Motor neuron (in vitro differentiated cells): ENCODE results near the gene PLA1A. TPM values are rescaled to one million over a fixed set of nuclear protein-coding genes. Genes with fewer than 3 reads are reported as not detected.

Source experiments
- ATAC-seq, 8 experiments: fragments of 200-7000 bp; cut with Tn5 transposase; replicated peaks in 6 of 8; 2 replicates each; pipeline ENCODE4 v1.8.0; 2021; ENCODE audit warnings: mild to moderate bottlenecking in 8 of 8, moderate library complexity in 8 of 8
- H3K27ac ChIP-seq, 2 donors: fragments of 250-450 bp; sonication (Bioruptor Pico); 2 replicates each; pipeline ENCODE4 v1.9.0; 2021; ENCODE audit warnings: antibody characterized with exemption in 2 of 2, mild to moderate bottlenecking in 2 of 2, moderate library complexity in 1 of 2
- H3K4me1 ChIP-seq, 2 donors: fragments of 250-450 bp; sonication (Bioruptor Pico); replicated peaks in 1 of 2; 2 replicates each; pipeline ENCODE4 v1.6.1; 2021; ENCODE audit warnings: antibody characterized with exemption in 2 of 2, mild to moderate bottlenecking in 2 of 2, moderate library complexity in 1 of 2
- H3K4me3 ChIP-seq, 5 donors: fragments of 250-450 bp; sonication (Bioruptor Pico); 2 replicates each; pipeline ENCODE4 v1.9.0; 2021; ENCODE audit warnings: antibody characterized with exemption in 5 of 5, mild to moderate bottlenecking in 5 of 5, moderate library complexity in 4 of 5
- WGBS, 10 experiments: fragments of 450-650 bp; shearing (Covaris generic); methylation state at CpG; one replicate each; pipeline ENCODE4 v1.0.0; 2022; 5-methylcytosine and 5-hydroxymethylcytosine counted together
- in situ Hi-C, 9 experiments: fragments of 400-800 bp; cut with MboI; loops; one replicate each; pipeline ENCODE4 v1.15.0; 2021; ENCODE audit warnings: low sequenced_read_pairs in 9 of 9, low pct_unique_long_range_greater_than_20kb in 2 of 9; ENCODE audit not compliant: unreplicated experiment in 9 of 9
- total RNA-seq, 8 experiments: library from RNA; unstranded; fragments of 300-600 nt; gene quantifications; 2 replicates each; pipeline versions ENCODE4 v1.2.3 to v1.2.4, GENCODE V29; 2022

PLA1A gene
- total RNA-seq, 8 experiments from 2014 or later = 0.93 TPM; not detected in 7

DNA sequence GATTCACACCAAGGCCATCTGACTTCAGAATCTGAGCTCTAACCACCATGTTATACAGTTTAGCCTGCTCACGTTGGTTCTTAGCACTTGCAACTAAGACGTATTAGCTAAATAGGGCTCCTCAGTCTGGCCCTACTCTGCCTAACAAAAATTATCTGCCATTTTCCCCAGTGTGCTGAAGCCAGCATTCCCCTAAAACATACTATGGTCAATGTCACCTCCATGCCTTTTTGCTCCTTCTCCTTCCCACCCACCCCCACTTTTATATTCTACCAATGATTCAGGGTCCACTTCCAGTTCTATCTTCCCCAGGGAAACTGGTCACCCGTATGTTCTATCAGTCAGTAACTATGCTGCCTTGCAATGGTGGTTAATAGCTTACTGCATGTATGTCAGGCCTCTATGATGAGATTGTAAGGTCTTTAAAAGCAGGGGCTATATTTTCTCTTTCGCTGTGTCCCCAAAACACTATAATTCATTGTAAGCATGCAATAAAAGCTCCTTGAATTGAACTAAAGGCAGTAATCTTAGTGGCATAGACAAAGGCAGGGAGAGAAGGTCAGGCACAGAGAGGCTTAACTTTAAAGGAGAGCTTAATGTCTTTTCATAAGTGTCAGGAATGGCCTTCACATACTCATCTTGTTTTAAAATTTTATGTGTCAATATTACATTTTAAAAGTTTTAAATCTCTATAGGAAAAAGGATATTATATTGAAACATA is 39.4 kb downstream of the PLA1A start:
- Histone ChIP-seq H3K4me1 (peaks cover 10 to 11% of the 10 kb centered on the region in 2 donors), H3K27ac (no peak overlapping the region), H3K4me3 (no peak overlapping the region)
- WGBS, 10 experiments = 80 to 100% (median 98%) methylated on average over 1 to 4 of the region's 4 CpGs; no CpG with 5 or more reads in 2 of the 10 experiments
- in situ Hi-C loops = no loop called here
- ATAC-seq = no peak

DNA sequence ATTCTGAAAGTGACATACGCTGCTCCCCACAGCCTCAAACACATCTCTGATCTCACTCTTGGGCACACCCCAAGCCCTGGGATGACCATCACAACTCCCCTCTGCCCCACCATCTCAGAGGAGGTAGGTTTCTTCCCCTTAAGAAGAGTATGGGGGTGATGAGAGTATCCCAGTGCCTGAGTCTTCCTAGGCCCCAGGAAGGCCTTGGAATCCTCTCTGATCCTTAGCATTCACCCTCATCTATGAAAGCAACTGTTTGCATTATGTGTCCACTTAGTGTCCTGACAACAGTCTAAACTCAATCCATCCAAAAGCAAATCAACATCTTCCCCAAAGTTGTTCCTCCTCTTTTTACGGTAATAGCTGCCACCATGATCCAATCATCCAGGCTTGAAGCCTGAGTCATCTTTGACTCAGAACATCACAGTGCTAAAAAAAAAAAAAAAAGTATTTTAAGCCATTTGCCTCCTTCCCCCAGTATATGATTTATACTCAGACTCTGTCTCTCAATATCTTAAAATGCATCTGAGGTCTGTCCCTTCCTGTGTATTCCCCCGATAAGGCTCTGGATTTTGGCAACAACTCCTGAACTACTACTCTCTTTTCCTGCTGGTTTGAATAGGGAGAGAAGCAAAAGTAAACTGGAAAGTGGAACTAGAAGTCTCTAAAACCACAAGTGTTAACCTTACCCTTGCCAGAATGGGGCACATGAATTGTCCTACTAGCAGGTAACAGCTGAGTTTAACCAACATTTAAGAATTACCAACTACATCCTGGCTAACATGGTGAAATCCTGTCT is 40.2 kb downstream of the PLA1A start:
- peak in 7 of 8 experiments; percentile 6 to 89 (median 28) for ATAC-seq
- in situ Hi-C loops = no loop called here
- Histone ChIP-seq H3K4me3 (no peak overlapping the region), H3K27ac (peak overlapping the region in 1 of 2 donors; percentile 80), H3K4me1 (peaks cover 11 to 14% of the 10 kb centered on the region in 2 donors)
- WGBS, 10 experiments = 0 to 100% (median 87%) methylated on average over 1 to 3 of the region's 3 CpGs; no CpG with 5 or more reads in 4 of the 10 experiments

- H3K4me3 ChIP-seq = no peak overlapping the region
- in situ Hi-C loops = no loop called here
- no peak overlapping the region for H3K27ac ChIP-seq
- H3K4me1 ChIP-seq = peaks cover 11 to 20% of the 10 kb centered on the region in 2 donors
- ATAC-seq = no peak
- WGBS, 10 experiments = 60 to 100% (median 83%) methylated on average over 1 to 2 of the region's 2 CpGs; no CpG with 5 or more reads in 3 of the 10 experiments
Observed at GRCh38 chr3:119639494-119640350, 42.0 kb downstream of the PLA1A start.

- in situ Hi-C loops = no loop called here
- H3K4me3 ChIP-seq = no peak overlapping the region
- ATAC-seq = no peak
- H3K27ac ChIP-seq = no peak overlapping the region
- peaks cover 11 to 20% of the 10 kb centered on the region in 2 donors for H3K4me1 ChIP-seq
- 86 to 100% (median 100%) methylated on average over 1 to 2 of the region's 2 CpGs; no CpG with 5 or more reads in 3 of the 10 experiments for WGBS, 10 experiments
Observed at GRCh38 chr3:119641416-119641815, 43.7 kb downstream of the PLA1A start.

DNA sequence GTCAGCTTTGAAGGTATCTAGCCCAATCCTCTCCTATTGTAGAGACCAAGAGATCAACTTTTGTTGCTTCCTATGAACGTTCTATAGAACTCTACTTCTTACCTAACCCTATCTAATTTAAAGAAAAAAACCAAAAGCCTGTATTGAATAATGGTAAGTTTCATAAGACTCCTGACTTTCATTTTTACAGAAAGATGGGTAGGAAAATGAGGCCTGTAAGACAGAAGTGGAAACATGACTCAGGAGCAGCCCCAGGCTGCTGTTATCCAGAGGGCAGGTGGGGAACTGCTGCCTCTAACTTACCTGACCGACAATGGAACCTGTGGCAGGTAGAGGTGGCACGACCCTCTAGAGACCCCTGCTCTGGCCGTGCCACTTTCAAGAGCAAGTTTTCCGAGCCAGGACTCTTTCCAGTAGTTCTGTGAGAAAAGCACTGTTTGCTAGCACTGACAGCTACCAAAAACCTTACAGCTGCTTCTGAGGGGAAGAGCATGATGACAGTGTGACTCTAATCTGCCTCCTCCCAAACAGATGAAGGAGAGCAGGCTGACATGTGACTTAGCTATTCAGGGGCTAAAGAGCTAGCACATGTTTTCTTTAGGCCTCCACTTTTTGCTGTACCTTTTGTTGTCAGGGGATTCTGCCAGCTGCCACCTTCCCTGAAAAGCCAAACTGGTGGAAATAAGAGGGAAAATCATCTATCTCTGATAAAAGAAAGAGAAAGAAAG is 45.2 kb downstream of the PLA1A start:
- H3K27ac ChIP-seq = no peak overlapping the region
- in situ Hi-C loops = no loop called here
- no peak overlapping the region for H3K4me3 ChIP-seq
- ATAC-seq = peak in 4 of 8 experiments; percentile 2 to 21 (median 8)
- peaks cover 11 to 27% of the 10 kb centered on the region in 2 donors for H3K4me1 ChIP-seq
- 14 to 100% (median 69%) methylated on average over 1 to 2 of the region's 5 CpGs; no CpG with 5 or more reads in 1 of the 10 experiments for WGBS, 10 experiments

- no peak overlapping the region for H3K4me3 ChIP-seq
- ATAC-seq = peak in 4 of 8 experiments; percentile 11 to 48 (median 26)
- in situ Hi-C loops = no loop called here
- WGBS, 10 experiments = 50 to 100% (median 86%) methylated on average over 1 to 2 of the region's 2 CpGs; no CpG with 5 or more reads in 3 of the 10 experiments
- H3K27ac ChIP-seq = no peak overlapping the region
- H3K4me1 ChIP-seq = peaks cover 7 to 22% of the 10 kb centered on the region in 2 donors
Observed at GRCh38 chr3:119643528-119643927, 45.8 kb downstream of the PLA1A start.

GRCh38 chr3:119644481-119644880 is 46.8 kb downstream of the PLA1A start:
- no peak overlapping the region for H3K27ac ChIP-seq
- in situ Hi-C loops = no loop called here
- no peak overlapping the region for H3K4me3 ChIP-seq
- no peak for ATAC-seq
- WGBS, 10 experiments = 78 to 100% (median 100%) methylated on average over 1 of the region's 1 CpG; no CpG with 5 or more reads in 3 of the 10 experiments
- H3K4me1 ChIP-seq = peaks cover 0 to 17% of the 10 kb centered on the region in 2 donors

GRCh38 chr3:119645813-119646212 is 48.1 kb downstream of the PLA1A start:
- in situ Hi-C loops = no loop called here
- no peak for ATAC-seq
- no peak overlapping the region for H3K27ac ChIP-seq
- no peak overlapping the region for H3K4me3 ChIP-seq
- 40 to 100% (median 100%) methylated on average over 1 of the region's 1 CpG; no CpG with 5 or more reads in 3 of the 10 experiments for WGBS, 10 experiments
- H3K4me1 ChIP-seq = peaks cover 0 to 17% of the 10 kb centered on the region in 2 donors

GRCh38 chr3:119647171-119647570 is 49.5 kb downstream of the PLA1A start:
- peak in 5 of 8 experiments; percentile 38 to 87 (median 54) for ATAC-seq
- Histone ChIP-seq H3K27ac (no peak overlapping the region), H3K4me1 (peaks cover 0 to 17% of the 10 kb centered on the region in 2 donors), H3K4me3 (no peak overlapping the region)
- WGBS, 10 experiments = 67 to 100% (median 100%) methylated on average over 1 to 2 of the region's 2 CpGs; no CpG with 5 or more reads in 5 of the 10 experiments
- in situ Hi-C loops = no loop called here

DNA sequence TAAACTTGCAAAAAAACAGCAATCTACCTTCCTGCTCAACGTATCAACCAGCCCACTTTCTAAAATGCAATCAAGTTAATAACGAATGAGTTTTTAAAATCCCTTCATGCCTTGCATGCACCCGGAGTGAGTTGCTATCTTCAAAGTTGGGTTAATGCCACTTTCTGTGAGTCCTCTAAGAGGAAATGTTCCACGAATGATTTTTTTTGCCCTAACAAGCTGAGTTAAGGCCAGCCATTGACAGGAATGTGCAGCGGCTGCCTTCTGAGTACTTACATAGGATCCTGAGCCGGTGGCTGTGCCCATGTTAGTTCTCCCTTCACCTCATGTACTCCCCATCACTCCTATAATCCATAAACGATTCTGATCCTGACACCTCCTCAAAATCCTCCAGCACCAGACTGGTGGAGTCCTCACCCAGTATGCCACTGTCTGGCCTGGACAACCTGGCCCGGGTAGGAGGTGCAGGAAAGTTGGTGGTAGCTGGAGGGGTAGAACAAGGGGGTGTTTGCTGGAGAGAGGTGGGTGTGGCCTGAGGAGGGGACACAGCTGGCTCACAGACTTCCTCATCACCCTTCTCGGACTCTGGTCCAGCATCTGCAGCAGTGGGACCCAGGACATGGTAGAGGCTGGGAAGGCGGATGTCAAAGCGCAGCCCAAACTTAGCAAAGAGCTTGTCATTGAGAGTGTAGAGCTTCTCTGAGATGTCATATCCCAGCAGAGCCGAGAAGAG is 50.3 kb downstream of the PLA1A start:
- Histone ChIP-seq H3K4me1 (peaks cover 0 to 11% of the 10 kb centered on the region in 2 donors), H3K27ac (no peak overlapping the region), H3K4me3 (no peak overlapping the region)
- no peak for ATAC-seq
- in situ Hi-C loops = no loop called here
- 27 to 70% (median 67%) methylated on average over 1 to 8 of the region's 12 CpGs for WGBS, 10 experiments

DNA sequence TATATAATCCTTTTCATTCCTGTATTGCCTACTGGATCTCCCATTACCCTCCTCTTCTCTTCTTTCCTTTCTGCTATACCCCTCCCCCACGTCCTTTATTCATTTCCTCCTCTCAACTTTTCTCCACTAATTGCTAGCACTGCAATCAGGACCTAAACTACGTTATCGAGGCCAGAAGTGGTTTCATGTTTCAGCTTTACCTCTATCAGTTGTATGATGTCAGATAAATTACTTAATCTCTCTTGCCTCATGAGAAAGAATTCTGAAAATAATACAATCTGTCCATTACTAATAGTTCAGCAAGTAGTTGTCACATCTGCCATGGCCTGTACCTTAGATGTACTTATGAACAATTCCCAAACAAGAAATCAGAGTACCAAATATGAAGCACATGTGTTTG is 52.1 kb downstream of the PLA1A start:
- Histone ChIP-seq H3K27ac (no peak overlapping the region), H3K4me1 (peaks cover 0 to 7% of the 10 kb centered on the region in 2 donors), H3K4me3 (no peak overlapping the region)
- no peak for ATAC-seq
- in situ Hi-C loops = no loop called here
- WGBS, 10 experiments = 0 to 76% (median 50%) methylated on average over 2 to 3 of the region's 3 CpGs
